Ovary (tissue), 3 donors: ENCODE data around the gene TSPAN3.

Experiments
- CTCF ChIP-seq, 3 donors: fragments of 450-650 bp in 2 of 3; fragments of 200-600 bp in 1 of 3; IDR thresholded peaks; one replicate each; pipeline versions ENCODE4 v1.5.1 to v1.8.0; 2016 to 2022; ENCODE audit warnings: antibody characterized with exemption in 3 of 3, mild to moderate bottlenecking in 1 of 3
- POLR2A ChIP-seq: fragments of 450-650 bp; IDR thresholded peaks from one replicate; pipeline ENCODE4 v1.6.1; 2017; ENCODE audit warnings: antibody characterized with exemption, mild to moderate bottlenecking, moderate library complexity
- donor health status: DM: no; HTN: no; CAD: no.

GRCh38 chr15:76993114-76993725 lies 77.7 kb downstream of the TSPAN3 start:
- no peak for TF ChIP-seq CTCF (IDR thresholded peaks at IDR 0.05)
- no peak for TF ChIP-seq POLR2A
